Neuron (in vitro differentiated cells): ENCODE measurements around the gene MEIOB.
"Not testable (repeated sequence)": the region's sequence is repeated elsewhere in the genome, so short reads cannot be mapped to it uniquely, and the experiment has no call there.

ENCODE experiments used
- H2AFZ ChIP-seq: one replicate; pipeline ENCODE4 v1.6.1; 2013; ENCODE audit warnings: low read depth, mild to moderate bottlenecking, inconsistent platforms, low read length, moderate library complexity
- H3K27me3 ChIP-seq: one replicate; pipeline ENCODE4 v1.6.1; 2013; ENCODE audit warnings: low read length; ENCODE audit not compliant: insufficient read depth
- H3K36me3 ChIP-seq: one replicate; pipeline ENCODE4 v1.6.1; 2013; ENCODE audit warnings: low read length; ENCODE audit not compliant: insufficient read depth
- H3K4me1 ChIP-seq: one replicate; pipeline ENCODE4 v1.6.1; 2013; ENCODE audit warnings: low read length; ENCODE audit not compliant: insufficient read depth
- H3K4me3 ChIP-seq: 2 replicates; pipeline ENCODE4 v1.5.1; 2013; ENCODE audit warnings: mild to moderate bottlenecking, low read length, moderate library complexity
- H3K9me3 ChIP-seq: one replicate; pipeline ENCODE4 v1.6.1; 2013; ENCODE audit warnings: low read length

The MEIOB gene

DNA sequence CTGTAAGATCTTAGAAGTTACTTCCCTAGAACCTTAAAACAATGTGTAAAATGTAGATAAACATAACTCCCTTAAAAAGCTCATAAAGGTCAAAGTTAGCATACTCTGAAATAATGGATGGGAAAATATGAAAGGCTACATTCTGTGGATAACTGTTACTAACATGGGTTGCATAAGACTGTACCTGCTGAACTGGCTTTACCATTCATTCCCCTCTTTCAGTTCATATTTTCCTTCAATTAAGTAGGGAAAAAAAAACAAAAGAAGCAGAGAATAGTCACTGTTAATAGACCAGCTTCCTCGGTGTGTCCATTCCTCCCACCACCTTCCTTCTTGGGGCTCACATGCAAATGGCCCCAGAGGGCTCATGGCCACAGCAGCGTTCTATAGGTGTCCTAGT, 7.5 kb upstream of the MEIOB start:
- Histone ChIP-seq H3K9me3 (no peaks in the 10 kb centered on the region), H3K27me3 (peaks cover 16% of the 10 kb centered on the region), H3K4me3 (no peak overlapping the region), H3K36me3 (no peaks in the 10 kb centered on the region), H2AFZ (no peak overlapping the region), H3K4me1 (peaks cover 3% of the 10 kb centered on the region)

DNA sequence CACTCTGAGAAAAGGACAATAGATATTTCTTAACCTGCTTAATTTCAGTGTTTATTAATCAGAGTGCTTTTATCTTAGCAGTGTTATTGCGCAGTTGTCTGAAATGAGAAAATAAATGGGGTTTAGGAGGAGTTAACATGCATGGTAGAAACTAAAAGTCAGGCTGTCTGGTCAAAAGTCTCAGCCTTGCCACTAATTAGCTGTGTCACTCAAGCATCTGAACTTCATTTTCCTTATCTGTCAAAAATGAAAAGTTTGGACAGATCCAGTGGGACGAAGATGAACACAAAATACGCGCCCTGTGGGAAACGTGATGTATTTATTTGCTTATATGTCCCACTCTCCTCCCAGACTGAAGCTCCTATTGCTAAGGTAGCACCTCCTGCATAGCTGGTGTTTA, 6.3 kb upstream of the MEIOB start:
- no peaks in the 10 kb centered on the region for H3K36me3 ChIP-seq
- H2AFZ ChIP-seq: no peak overlapping the region
- peaks cover 16% of the 10 kb centered on the region for H3K27me3 ChIP-seq
- H3K4me1 ChIP-seq: peaks cover 3% of the 10 kb centered on the region
- no peaks in the 10 kb centered on the region for H3K9me3 ChIP-seq
- no peak overlapping the region for H3K4me3 ChIP-seq

DNA sequence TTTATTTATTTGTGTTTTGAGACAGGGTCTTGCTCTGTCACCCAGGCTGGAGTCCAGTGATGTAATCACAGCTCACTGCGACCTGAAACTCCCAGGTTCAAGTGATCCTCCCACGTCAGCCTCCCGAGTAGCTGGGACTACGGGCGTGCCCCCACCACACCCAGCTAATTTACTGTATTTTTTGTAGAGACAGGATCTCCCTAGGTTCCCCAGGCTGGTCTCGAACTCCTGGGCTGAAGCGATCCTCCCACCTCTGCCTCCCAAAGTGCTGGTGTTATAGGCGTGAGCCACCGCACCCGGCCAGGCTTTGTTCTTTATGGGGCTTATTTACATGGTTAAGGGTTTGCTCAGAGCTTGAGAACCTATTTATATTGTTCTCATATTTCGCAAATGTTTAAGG, 5.8 kb upstream of the MEIOB start:
- Histone ChIP-seq H3K4me3 (no peak overlapping the region), H3K9me3 (no peaks in the 10 kb centered on the region), H2AFZ (no peak overlapping the region), H3K4me1 (peaks cover 3% of the 10 kb centered on the region), H3K36me3 (no peaks in the 10 kb centered on the region), H3K27me3 (peaks cover 16% of the 10 kb centered on the region)

DNA sequence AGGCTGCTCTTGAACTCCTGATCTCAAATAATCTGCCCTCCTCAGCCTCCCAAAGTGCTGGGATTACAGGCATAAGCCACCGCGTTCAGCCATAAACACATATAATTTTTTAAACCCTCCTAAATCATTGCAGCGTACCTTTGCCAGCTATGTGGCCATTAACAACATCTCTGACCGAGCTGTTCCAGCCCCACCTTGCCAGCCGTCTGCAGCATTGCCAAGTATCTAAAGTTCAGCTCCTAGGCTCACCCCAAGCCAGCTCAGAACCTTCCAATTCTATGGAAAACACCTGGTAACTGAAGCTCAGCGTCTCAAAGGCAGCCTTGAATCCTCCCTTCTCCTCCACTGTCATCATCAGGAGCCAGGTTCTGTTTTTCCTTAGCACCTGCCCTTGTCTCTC, 5.1 kb upstream of the MEIOB start:
- Histone ChIP-seq H3K4me3 (no peak overlapping the region), H3K36me3 (no peaks in the 10 kb centered on the region), H3K4me1 (peaks cover 3% of the 10 kb centered on the region), H3K9me3 (no peaks in the 10 kb centered on the region), H3K27me3 (peaks cover 20% of the 10 kb centered on the region), H2AFZ (no peak overlapping the region)

DNA sequence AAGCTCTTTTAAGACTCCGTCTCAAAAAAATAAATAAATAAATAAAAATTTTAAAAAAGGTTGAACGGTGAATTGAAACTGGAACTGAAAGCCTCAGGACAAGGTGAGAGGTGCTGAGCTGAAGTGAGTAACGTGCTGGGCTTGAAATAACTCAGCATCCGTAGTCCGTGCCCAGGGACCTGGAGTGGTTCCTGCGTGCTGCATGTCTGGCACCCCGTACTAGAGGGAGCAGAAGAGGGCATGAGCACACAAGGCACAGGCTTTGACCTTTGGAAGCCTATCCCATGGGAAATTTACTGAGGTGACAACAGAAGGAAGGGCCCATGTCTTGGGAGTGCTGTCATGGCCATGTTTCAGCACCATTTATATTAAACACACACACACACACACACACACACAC, 4.5 kb upstream of the MEIOB start:
- H3K4me3 ChIP-seq: no peak overlapping the region
- H3K36me3 ChIP-seq: no peaks in the 10 kb centered on the region
- H3K4me1 ChIP-seq: peaks cover 3% of the 10 kb centered on the region
- no peaks in the 10 kb centered on the region for H3K9me3 ChIP-seq
- H3K27me3 ChIP-seq: peaks cover 20% of the 10 kb centered on the region
- H2AFZ ChIP-seq: no peak overlapping the region

DNA sequence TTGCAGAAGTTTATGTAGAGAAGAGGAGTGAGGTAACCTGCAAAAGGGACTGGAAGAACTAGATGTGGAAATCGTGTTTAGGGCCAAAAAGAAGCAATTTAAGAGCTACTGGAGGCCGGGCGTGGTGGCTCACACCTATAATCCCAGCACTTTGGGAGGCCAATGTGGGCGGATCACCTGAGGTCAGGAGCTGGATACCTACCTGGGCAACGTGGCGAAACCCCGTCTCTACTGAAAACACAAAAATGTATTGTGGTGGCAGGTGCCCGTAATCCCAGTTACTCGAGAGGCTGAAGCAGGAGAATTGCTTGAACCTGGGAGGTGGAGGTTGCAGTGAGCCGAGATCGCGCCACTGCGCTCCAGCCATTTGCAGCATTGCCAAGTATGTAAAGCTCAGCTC, 4.1 kb upstream of the MEIOB start:
- H3K9me3 ChIP-seq, H2AFZ ChIP-seq, H3K4me1 ChIP-seq, H3K36me3 ChIP-seq, H3K4me3 ChIP-seq: not testable (repeated sequence)
- peaks cover 19% of the 10 kb centered on the region for H3K27me3 ChIP-seq

DNA sequence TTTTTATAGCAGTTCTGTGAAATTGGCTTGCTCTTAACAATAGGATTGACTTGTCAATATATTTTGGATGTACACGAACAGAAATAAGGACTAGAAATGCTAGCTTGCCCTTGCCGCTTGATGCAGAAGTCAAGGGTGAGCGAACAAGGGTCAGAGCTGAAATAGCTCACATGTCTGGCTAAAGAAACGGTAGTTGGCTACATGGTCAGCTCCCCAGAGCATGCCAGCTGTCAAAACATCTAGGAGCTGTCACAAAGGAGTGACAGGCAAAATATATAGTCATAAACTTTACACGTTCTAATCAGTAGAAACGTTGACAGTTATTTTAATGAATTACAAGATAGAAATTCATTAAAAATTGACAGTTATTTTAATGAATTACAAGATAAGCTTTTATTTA, 2.9 kb upstream of the MEIOB start:
- H3K36me3 ChIP-seq: no peaks in the 10 kb centered on the region
- H2AFZ ChIP-seq: no peak overlapping the region
- H3K4me1 ChIP-seq: peaks cover 3% of the 10 kb centered on the region
- H3K4me3 ChIP-seq: no peak overlapping the region
- peaks cover 17% of the 10 kb centered on the region for H3K27me3 ChIP-seq
- no peaks in the 10 kb centered on the region for H3K9me3 ChIP-seq

DNA sequence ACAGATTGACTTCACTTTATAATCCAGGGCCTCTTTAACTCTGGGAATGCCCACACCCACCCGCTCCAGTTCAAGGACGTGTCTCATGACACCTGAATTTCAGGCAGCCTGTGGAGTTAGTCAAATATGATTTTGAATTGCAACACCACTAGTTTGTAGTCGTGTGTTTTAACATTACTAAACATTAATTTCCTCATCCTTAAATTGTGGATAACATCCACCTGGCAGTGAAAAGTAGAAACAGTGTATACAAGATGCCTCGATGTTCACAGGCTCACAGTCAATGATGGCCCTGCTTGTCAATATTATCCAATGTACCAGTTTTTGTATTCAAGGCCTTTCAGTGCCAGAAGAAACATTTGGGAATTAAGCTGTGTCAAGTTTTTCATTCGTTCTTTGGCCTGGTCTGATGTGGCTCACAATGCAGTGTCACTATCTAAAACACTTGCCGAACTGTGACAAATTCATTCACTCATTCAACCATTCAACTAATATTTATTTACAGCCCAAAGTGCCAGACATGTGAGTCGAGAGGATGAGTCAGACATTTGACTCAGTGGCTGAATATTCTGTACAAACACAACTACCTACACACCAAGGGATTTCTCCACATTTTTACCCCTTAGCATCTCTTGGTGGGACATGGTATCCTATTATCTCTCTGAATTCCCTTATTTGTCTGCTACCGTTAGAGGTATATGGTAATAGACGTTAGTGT, 1.4 kb downstream of the MEIOB start:
- H3K4me1 ChIP-seq: peaks cover 3% of the 10 kb centered on the region
- H3K27me3 ChIP-seq: peaks cover 8% of the 10 kb centered on the region
- H3K9me3 ChIP-seq: no peaks in the 10 kb centered on the region

DNA sequence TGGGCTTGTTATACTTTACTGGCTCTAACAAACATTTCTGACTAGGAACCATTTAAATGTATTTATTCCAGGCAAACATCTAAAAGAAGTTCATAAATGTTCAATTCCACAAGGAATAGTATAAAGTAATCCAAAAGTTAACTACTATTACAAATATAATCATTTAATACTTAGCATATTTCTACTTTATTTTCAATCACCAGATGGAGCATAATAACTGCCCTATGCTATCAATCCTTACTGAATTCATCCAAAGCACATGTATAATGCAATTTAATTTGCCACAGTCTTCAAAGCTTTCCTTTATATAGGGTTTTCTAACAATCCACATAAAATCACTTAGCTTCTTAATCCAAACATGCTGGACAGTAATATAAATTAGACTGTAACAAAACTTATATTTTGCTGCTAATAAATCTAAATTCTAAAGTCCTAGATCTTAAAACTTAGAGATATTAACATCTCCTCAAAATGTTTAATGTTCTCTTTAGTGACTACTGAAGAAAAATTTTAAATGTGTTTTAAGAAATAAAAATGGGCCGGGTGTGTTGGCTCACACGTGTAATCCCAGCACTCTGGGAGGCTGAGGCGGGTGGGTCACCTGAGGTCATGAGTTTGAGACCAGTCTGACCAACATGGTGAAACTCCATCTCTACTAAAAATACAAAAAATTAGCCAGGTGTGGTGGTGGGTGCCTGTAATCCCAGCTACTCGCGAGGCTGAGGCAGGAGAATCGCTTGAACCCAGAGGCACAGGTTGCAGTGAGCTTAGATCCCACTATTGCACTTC, 5.9 kb downstream of the MEIOB start:
- Histone ChIP-seq H3K4me1 (no peaks in the 10 kb centered on the region), H2AFZ (no peak overlapping the region), H3K27me3 (peaks cover 12% of the 10 kb centered on the region), H3K36me3 (no peaks in the 10 kb centered on the region), H3K9me3 (no peaks in the 10 kb centered on the region), H3K4me3 (no peak overlapping the region)

More for the DNA sequence above, 1.4 kb downstream of the MEIOB start:
- no peak overlapping the region for H3K4me3 ChIP-seq
- H2AFZ ChIP-seq: no peak overlapping the region
- H3K36me3 ChIP-seq: no peaks in the 10 kb centered on the region

DNA sequence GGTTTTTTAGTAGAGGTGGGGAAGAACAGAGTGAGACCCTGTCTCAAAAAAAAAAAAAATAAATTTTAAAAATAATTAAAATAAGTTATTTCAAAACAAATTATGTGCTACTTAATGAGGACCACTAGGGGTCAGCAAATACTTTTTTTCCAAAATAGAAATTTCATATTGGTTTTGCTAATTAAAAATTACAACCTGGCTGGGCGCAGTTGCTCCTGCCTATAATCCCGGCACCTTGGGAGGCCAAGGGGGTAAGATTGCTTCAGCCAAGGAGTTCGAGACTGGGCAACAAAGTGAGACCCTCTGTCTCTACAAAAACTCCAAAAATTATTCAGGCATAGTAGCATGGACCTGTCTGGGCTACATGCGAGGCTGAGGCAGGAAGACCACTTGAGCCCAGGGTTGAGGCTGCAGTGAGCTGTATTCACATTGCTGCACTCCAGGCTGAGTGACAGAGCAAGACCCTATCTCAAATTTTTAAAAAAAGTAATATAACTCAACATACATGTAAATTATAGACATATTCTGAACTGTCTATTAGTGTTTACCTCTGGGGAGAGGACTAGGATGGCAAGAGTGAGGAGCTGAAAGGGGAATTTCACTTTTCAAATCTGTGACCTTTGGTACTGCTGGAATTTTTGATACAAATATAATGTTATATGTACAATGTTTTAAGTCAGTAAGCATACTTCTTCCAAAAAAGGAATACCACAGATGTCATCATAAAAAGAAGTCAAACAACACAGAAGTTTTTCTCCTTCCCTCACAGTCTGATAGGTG, 8.1 kb downstream of the MEIOB start:
- Histone ChIP-seq H3K4me3 (no peak overlapping the region), H3K36me3 (no peaks in the 10 kb centered on the region), H2AFZ (no peak overlapping the region), H3K4me1 (no peaks in the 10 kb centered on the region), H3K9me3 (no peaks in the 10 kb centered on the region), H3K27me3 (peaks cover 22% of the 10 kb centered on the region)

DNA sequence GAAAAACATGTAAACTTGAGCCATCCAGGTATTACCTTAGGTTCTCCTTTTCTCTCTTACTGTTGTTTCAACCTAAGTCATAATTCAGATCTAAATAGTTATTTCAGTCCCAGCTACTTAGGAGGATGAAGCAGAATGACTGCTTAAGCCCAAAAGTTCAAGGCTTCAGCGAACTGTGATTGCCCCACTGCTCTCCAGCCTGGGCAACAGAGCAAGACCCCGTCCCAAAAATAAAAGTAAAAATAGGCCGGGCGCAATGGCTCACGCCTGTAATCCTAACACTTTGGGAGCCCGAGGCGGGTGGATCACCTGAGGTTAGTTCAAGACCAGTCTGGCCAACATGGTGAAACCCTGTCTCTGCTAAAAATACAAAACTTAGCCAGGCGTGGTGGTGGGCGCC, 9.6 kb downstream of the MEIOB start:
- peaks cover 32% of the 10 kb centered on the region for H3K27me3 ChIP-seq
- no peaks in the 10 kb centered on the region for H3K4me1 ChIP-seq
- H2AFZ ChIP-seq: no peak overlapping the region
- no peak overlapping the region for H3K4me3 ChIP-seq
- no peaks in the 10 kb centered on the region for H3K36me3 ChIP-seq
- H3K9me3 ChIP-seq: no peaks in the 10 kb centered on the region

DNA sequence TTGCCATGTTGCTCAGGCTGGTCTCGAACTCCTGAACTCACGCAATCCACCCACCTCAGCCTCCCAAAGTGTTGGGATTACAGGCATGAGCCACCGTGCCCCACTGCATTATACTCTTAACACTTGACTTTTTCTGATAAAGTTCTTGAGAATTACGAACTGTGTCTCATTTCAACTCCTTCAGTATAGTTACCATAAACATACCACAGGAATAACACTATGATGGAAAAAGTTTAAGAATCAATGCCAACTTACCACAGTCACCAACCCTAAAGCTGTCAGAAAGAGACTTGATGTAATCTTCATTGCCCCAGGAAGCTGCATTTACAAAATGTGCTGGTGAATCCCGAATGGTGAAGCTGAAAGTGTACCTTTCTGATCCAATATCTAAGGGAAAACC, 10.2 kb downstream of the MEIOB start:
- Histone ChIP-seq H3K4me3 (no peak overlapping the region), H3K36me3 (no peaks in the 10 kb centered on the region), H3K9me3 (no peaks in the 10 kb centered on the region), H2AFZ (no peak overlapping the region), H3K4me1 (peaks cover 3% of the 10 kb centered on the region), H3K27me3 (peaks cover 32% of the 10 kb centered on the region)

DNA sequence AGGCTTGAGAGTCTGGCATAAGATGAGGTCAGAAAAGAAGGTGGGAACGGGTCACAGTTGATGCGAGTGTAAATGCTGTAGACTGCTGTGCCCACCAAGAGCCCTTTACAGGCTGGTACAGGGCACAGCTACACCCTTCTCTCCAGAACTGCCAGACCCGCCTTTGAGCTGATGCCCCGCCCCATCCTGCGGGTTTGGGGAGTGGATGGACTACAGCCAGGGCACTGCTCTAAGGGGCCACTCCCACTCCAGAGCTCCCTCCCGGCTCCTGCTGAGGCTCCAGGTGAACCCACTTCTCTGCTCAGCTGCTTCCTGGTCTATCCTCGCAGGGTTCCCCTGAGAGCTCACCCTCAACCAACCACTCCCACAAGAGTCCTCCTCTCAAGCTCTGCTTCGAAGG, 12.3 kb downstream of the MEIOB start:
- H3K36me3 ChIP-seq: no peaks in the 10 kb centered on the region
- peaks cover 35% of the 10 kb centered on the region for H3K27me3 ChIP-seq

More for the DNA sequence above, 12.3 kb downstream of the MEIOB start:
- no peaks in the 10 kb centered on the region for H3K9me3 ChIP-seq
- H3K4me3 ChIP-seq: no peak overlapping the region
- no peak overlapping the region for H2AFZ ChIP-seq
- peaks cover 3% of the 10 kb centered on the region for H3K4me1 ChIP-seq
